Upper lobe of right lung (tissue), 1 donor: ENCODE data around the gene FAM53C. TPM values are rescaled to one million over a fixed set of nuclear protein-coding genes. Genes with fewer than 3 reads are reported as not detected.

Experiments used
- ATAC-seq: fragments of 200-7000 bp; cut with Tn5 transposase; one replicate; pipeline ENCODE4 v1.9.1; 2020; ENCODE audit warnings: mild to moderate bottlenecking, moderate library complexity
- DNase-seq: peaks from one replicate; pipeline ENCODE4 v3.0.0-alpha.2; 2020
- H3K27ac ChIP-seq: fragments of 200-600 bp; one replicate; pipeline ENCODE4 v1.8.0; 2022
- H3K27me3 ChIP-seq: fragments of 200-600 bp; one replicate; pipeline ENCODE4 v1.8.0; 2022; ENCODE audit warnings: mild to moderate bottlenecking
- H3K36me3 ChIP-seq: fragments of 200-600 bp; one replicate; pipeline ENCODE4 v1.8.0; 2022
- H3K4me1 ChIP-seq: fragments of 200-600 bp; one replicate; pipeline ENCODE4 v1.8.0; 2022
- H3K4me3 ChIP-seq: fragments of 200-600 bp; one replicate; pipeline ENCODE4 v1.8.0; 2022; ENCODE audit warnings: mild to moderate bottlenecking
- H3K9me3 ChIP-seq: fragments of 200-600 bp; one replicate; pipeline ENCODE4 v1.8.0; 2022
- CTCF ChIP-seq: fragments of 200-600 bp; IDR thresholded peaks from one replicate; pipeline ENCODE4 v1.8.0; 2022; ENCODE audit warnings: antibody characterized with exemption
- intact Hi-C: fragments of 100-400 bp; cut with DNase I; formaldehyde crosslinking; loops from one replicate; pipeline ENCODE4 v1.11.0; 2022
- total RNA-seq: library from RNA; stranded (reverse); fragmentation: NEBNext Ultra II Directional; extraction: Animal tissue kit (Norgen Biotek cat#: 25700); gene quantifications from one replicate; pipeline ENCODE4 v1.2.1, GENCODE V29; 2021
- donor health status: DM: no; HTN: yes; CAD: no; lungs with severe emphysema.

Gene FAM53C
- total RNA-seq, 1 donor from 2014 or later, result 23.0 TPM

- H3K27ac ChIP-seq, result peak overlapping the region; percentile 97
- no peak for TF ChIP-seq CTCF
- no peaks in the 10 kb centered on the region for H3K36me3 ChIP-seq
- DNase-seq, result no peak
- H3K27me3 ChIP-seq, result no peaks in the 10 kb centered on the region
- intact Hi-C loops, result no loop called here
- H3K4me3 ChIP-seq, result peak overlapping the region; percentile 97
- no peaks in the 10 kb centered on the region for H3K9me3 ChIP-seq
- no peak for ATAC-seq
- H3K4me1 ChIP-seq, result peaks cover 21% of the 10 kb centered on the region
Measured at GRCh38 chr5:138354926-138355378, 16.9 kb downstream of the FAM53C start.

- intact Hi-C loops, result no loop called here
- no peak for ATAC-seq
- no peak for TF ChIP-seq CTCF
- Histone ChIP-seq H3K27me3 (no peaks in the 10 kb centered on the region), H3K36me3 (no peaks in the 10 kb centered on the region), H3K27ac (no peak overlapping the region), H3K9me3 (no peaks in the 10 kb centered on the region), H3K4me3 (no peak overlapping the region), H3K4me1 (peaks cover 13% of the 10 kb centered on the region)
- no peak for DNase-seq
Measured at GRCh38 chr5:138359621-138360020, 21.6 kb downstream of the FAM53C start.

GRCh38 chr5:138360941-138361452, 22.9 kb downstream of the FAM53C start:
- no peak for DNase-seq
- H3K9me3 ChIP-seq, result no peaks in the 10 kb centered on the region
- no peak for ATAC-seq
- intact Hi-C loops, result no loop called here
- H3K4me3 ChIP-seq, result no peak overlapping the region
- H3K27ac ChIP-seq, result no peak overlapping the region
- TF ChIP-seq CTCF, result no peak
- no peaks in the 10 kb centered on the region for H3K27me3 ChIP-seq
- H3K36me3 ChIP-seq, result no peaks in the 10 kb centered on the region
- no peaks in the 10 kb centered on the region for H3K4me1 ChIP-seq

GRCh38 chr5:138364576-138364975, 26.5 kb downstream of the FAM53C start:
- H3K27ac ChIP-seq, result no peak overlapping the region
- DNase-seq (no peak), ATAC-seq (no peak)
- no peak overlapping the region for H3K4me3 ChIP-seq
- no peaks in the 10 kb centered on the region for H3K9me3 ChIP-seq
- TF ChIP-seq CTCF, result no peak
- H3K4me1 ChIP-seq, result peaks cover 24% of the 10 kb centered on the region
- H3K36me3 ChIP-seq, result no peaks in the 10 kb centered on the region
- intact Hi-C loops, result no loop called here
- no peaks in the 10 kb centered on the region for H3K27me3 ChIP-seq

- Histone ChIP-seq H3K27ac (no peak overlapping the region), H3K36me3 (no peaks in the 10 kb centered on the region), H3K9me3 (no peaks in the 10 kb centered on the region), H3K4me3 (no peak overlapping the region), H3K4me1 (peaks cover 33% of the 10 kb centered on the region), H3K27me3 (no peaks in the 10 kb centered on the region)
- TF ChIP-seq CTCF, result no peak
- no peak for ATAC-seq
- intact Hi-C loops, result no loop called here
- no peak for DNase-seq
Measured at GRCh38 chr5:138366632-138367382, 28.7 kb downstream of the FAM53C start.
